H1 (cell line): ENCODE data around the gene NTN4. TPM values are rescaled to one million over a fixed set of nuclear protein-coding genes. Genes with fewer than 3 reads are reported as not detected.

Experiments used
- CTCF ChIA-PET: fragments of 300-600 bp; sonication (Branson Sonifier 250); formaldehyde crosslinking; loops from one replicate; lab custom pipeline; 2021; ENCODE audit not compliant: partially characterized antibody; lab: Charles Lee
- POLR2A ChIA-PET: fragments of 300-600 bp; sonication (Branson Sonifier 250); formaldehyde crosslinking; loops from one replicate; lab custom pipeline; 2021; ENCODE audit warnings: inconsistent platforms; ENCODE audit not compliant: partially characterized antibody; lab: Charles Lee
- DNase-seq, 2 experiments: peaks; one replicate each; pipeline versions ENCODE4 v3.0.0 to v3.0.0-alpha.2; 2010 to 2022; ENCODE audit warnings: low spot score in 2 of 2, low read depth in 1 of 2, mixed read lengths in 1 of 2
- FAIRE-seq: peaks from 2 replicates; lab custom pipeline; 2011; peaks lifted over from hg19 to GRCh38; lab: Jason Lieb, UNC
- H2AFZ ChIP-seq: 2 replicates; pipeline ENCODE4 v1.8.1; 2012; ENCODE audit warnings: low read length, inconsistent platforms
- H2AK5ac ChIP-seq: 2 replicates; pipeline ENCODE4 v1.6.1; 2013; ENCODE audit warnings: low read depth, low read length
- H2BK120ac ChIP-seq: replicated peaks from 2 replicates; pipeline ENCODE3; 2013; ENCODE audit warnings: low read depth, low read length, inconsistent platforms
- H2BK12ac ChIP-seq: 2 replicates; pipeline ENCODE4 v1.6.1; 2013; ENCODE audit warnings: low read depth, low read length
- H2BK15ac ChIP-seq: 2 replicates; pipeline ENCODE4 v1.6.1; 2013; ENCODE audit warnings: low read length
- H2BK20ac ChIP-seq: 2 replicates; pipeline ENCODE4 v1.6.1; 2013; ENCODE audit warnings: low read length
- H2BK5ac ChIP-seq: 2 replicates; pipeline ENCODE4 v1.6.1; 2013; ENCODE audit warnings: low read depth, low read length
- H3K14ac ChIP-seq: 2 replicates; pipeline ENCODE4 v1.6.1; 2013; ENCODE audit warnings: inconsistent platforms; ENCODE audit not compliant: insufficient read length
- H3K18ac ChIP-seq: 2 replicates; pipeline ENCODE4 v1.6.1; 2013; ENCODE audit warnings: low read length; ENCODE audit errors: extremely low read depth
- H3K23ac ChIP-seq: 2 replicates; pipeline ENCODE4 v1.6.1; 2013; ENCODE audit warnings: inconsistent platforms; ENCODE audit not compliant: insufficient read length
- H3K23me2 ChIP-seq: 2 replicates; pipeline ENCODE4 v1.6.1; 2013; ENCODE audit warnings: low read depth, low read length
- H3K27ac ChIP-seq: 2 replicates; pipeline ENCODE4 v1.6.1; 2011; ENCODE audit warnings: low read depth, low read length, inconsistent platforms
- H3K27me3 ChIP-seq, 4 experiments: replicated peaks in 1 of 4; 1 replicate in 1 of 4; 2 replicates in 3 of 4; pipeline versions ENCODE4 v1.6.1 to v1.8.1; 2011 to 2013; ENCODE audit warnings: low read length in 3 of 4, mild to moderate bottlenecking in 3 of 4, inconsistent platforms in 2 of 4, mixed read lengths in 2 of 4, moderate library complexity in 1 of 4; ENCODE audit not compliant: control insufficient read depth in 3 of 4, insufficient read depth in 3 of 4; ENCODE audit errors: extremely low read depth in 1 of 4
- H3K36me3 ChIP-seq, 4 experiments: 2 replicates each; pipeline versions ENCODE4 v1.6.1 to v1.8.1; 2011 to 2013; ENCODE audit warnings: mild to moderate bottlenecking in 4 of 4, low read length in 3 of 4, moderate library complexity in 2 of 4, control low read depth in 1 of 4, inconsistent platforms in 1 of 4; ENCODE audit not compliant: insufficient read depth in 4 of 4, control insufficient read depth in 2 of 4
- H3K4ac ChIP-seq: replicated peaks from 2 replicates; pipeline ENCODE3; 2013; ENCODE audit warnings: low read length, low read depth, mixed read lengths, inconsistent platforms; ENCODE audit not compliant: insufficient read length
- H3K4me1 ChIP-seq, 4 experiments: replicated peaks in 1 of 4; 1 replicate in 1 of 4; 2 replicates in 3 of 4; pipeline versions ENCODE4 v1.6.1 to v1.8.1; 2011 to 2013; ENCODE audit warnings: low read length in 3 of 4, inconsistent platforms in 2 of 4, mixed read lengths in 1 of 4; ENCODE audit not compliant: insufficient read depth in 4 of 4, control insufficient read depth in 3 of 4
- H3K4me2 ChIP-seq, 2 experiments: 2 replicates each; pipeline versions ENCODE4 v1.6.1 to v1.8.1; 2011 to 2013; ENCODE audit warnings: low read depth in 2 of 2, low read length in 2 of 2, control low read depth in 1 of 2, inconsistent platforms in 1 of 2, mild to moderate bottlenecking in 1 of 2; ENCODE audit not compliant: insufficient read depth in 1 of 2
- H3K4me3 ChIP-seq, 4 experiments: fragments of 200-600, 300-600 bp in 1 of 4; sonication (generic), shearing (Covaris generic), sonication (Bioruptor Twin) in 1 of 4; 2 replicates each; pipeline versions ENCODE4 v1.5.1 to v1.8.1; 2011 to 2016; ENCODE audit warnings: low read length in 4 of 4, low read depth in 3 of 4, control low read depth in 2 of 4, inconsistent platforms in 2 of 4, mild to moderate bottlenecking in 2 of 4, mixed read lengths in 1 of 4, moderate library complexity in 1 of 4; ENCODE audit not compliant: insufficient read depth in 2 of 4; ENCODE audit errors: extremely low read depth in 1 of 4
- H3K56ac ChIP-seq: replicated peaks from 2 replicates; pipeline ENCODE3; 2013; ENCODE audit warnings: low read depth, mild to moderate bottlenecking, mixed read lengths, low read length, inconsistent platforms; ENCODE audit not compliant: insufficient read length
- H3K79me1 ChIP-seq: 2 replicates; pipeline ENCODE4 v1.6.1; 2013; ENCODE audit warnings: low read depth, low read length, control low read depth
- H3K79me2 ChIP-seq, 2 experiments: 2 replicates each; pipeline versions ENCODE4 v1.6.1 to v1.8.1; 2012 to 2013; ENCODE audit warnings: low read length in 2 of 2, mild to moderate bottlenecking in 2 of 2, inconsistent platforms in 1 of 2; ENCODE audit not compliant: insufficient read depth in 2 of 2, control insufficient read depth in 1 of 2
- H3K9ac ChIP-seq, 4 experiments: replicated peaks in 1 of 4; 1 replicate in 1 of 4; 2 replicates in 3 of 4; pipeline versions ENCODE4 v1.6.1 to v1.8.1; 2011 to 2013; ENCODE audit warnings: low read depth in 3 of 4, low read length in 3 of 4, control low read depth in 2 of 4, mild to moderate bottlenecking in 2 of 4, moderate library complexity in 2 of 4, inconsistent platforms in 1 of 4; ENCODE audit errors: extremely low read depth in 1 of 4
- H3K9me3 ChIP-seq, 2 experiments: 2 replicates each; pipeline versions ENCODE4 v1.6.1 to v1.8.1; 2012 to 2013; ENCODE audit warnings: mild to moderate bottlenecking in 2 of 2, moderate library complexity in 2 of 2, control low read depth in 1 of 2, inconsistent platforms in 1 of 2, low read depth in 1 of 2, low read length in 1 of 2, mixed read lengths in 1 of 2; ENCODE audit not compliant: insufficient read depth in 2 of 2
- H4K20me1 ChIP-seq, 2 experiments: replicated peaks in 1 of 2; 2 replicates each; pipeline versions ENCODE3 to v1.8.1; 2011 to 2013; ENCODE audit warnings: inconsistent platforms in 2 of 2, low read length in 2 of 2, mild to moderate bottlenecking in 1 of 2; ENCODE audit not compliant: insufficient read depth in 2 of 2, control insufficient read depth in 1 of 2
- H4K5ac ChIP-seq: 2 replicates; pipeline ENCODE4 v1.6.1; 2013; ENCODE audit warnings: low read length, low read depth, mixed read lengths, inconsistent platforms; ENCODE audit not compliant: insufficient read length
- H4K8ac ChIP-seq: 2 replicates; pipeline ENCODE4 v1.8.0; 2013; ENCODE audit warnings: mild to moderate bottlenecking, moderate library complexity, low read length, inconsistent platforms; ENCODE audit not compliant: insufficient read depth; ENCODE audit errors: extremely low read depth
- H4K91ac ChIP-seq: replicated peaks from 2 replicates; pipeline ENCODE3; 2013; ENCODE audit warnings: low read length, mixed read lengths, inconsistent platforms; ENCODE audit not compliant: insufficient read length
- BRCA1 ChIP-seq: IDR thresholded peaks from 2 replicates; pipeline ENCODE4 v1.6.1; 2012; ENCODE audit warnings: low read depth, low read length, improper control_type of control experiment
- CTCF ChIP-seq, 3 experiments: IDR thresholded peaks; 1 replicate in 2 of 3; 2 replicates in 1 of 3; pipeline versions ENCODE4 v1.5.1 to v1.6.1; 2011; ENCODE audit warnings: low read length in 3 of 3, mild to moderate bottlenecking in 3 of 3, inconsistent platforms in 2 of 3, low read depth in 1 of 3, moderate library complexity in 1 of 3; ENCODE audit not compliant: insufficient read depth in 1 of 3; ENCODE audit errors: control extremely low read depth in 1 of 3
- GTF2F1 ChIP-seq: IDR thresholded peaks from 2 replicates; pipeline ENCODE4 v1.6.1; 2012; ENCODE audit warnings: low read depth, low read length, improper control_type of control experiment, borderline replicate concordance
- POU5F1 ChIP-seq: IDR thresholded peaks from 2 replicates; pipeline ENCODE4 v1.6.1; 2011; ENCODE audit warnings: low read depth, mild to moderate bottlenecking, low read length, moderate library complexity
- RFX5 ChIP-seq: IDR thresholded peaks from 2 replicates; pipeline ENCODE4 v1.6.1; 2011; ENCODE audit warnings: low read depth, low read length, improper control_type of control experiment, borderline replicate concordance
- RNF2 ChIP-seq: fragments of 200-900, 300-1000 bp; sonication (generic); IDR thresholded peaks from 2 replicates; pipeline ENCODE4 v1.7.1; 2016; ENCODE audit warnings: borderline replicate concordance, low read depth, mild to moderate bottlenecking, antibody characterized with exemption, low read length; ENCODE audit not compliant: poor library complexity, severe bottlenecking; ENCODE audit errors: missing control alignments
- SP4 ChIP-seq: IDR thresholded peaks from 2 replicates; pipeline ENCODE4 v1.6.1; 2012; ENCODE audit warnings: low read length, inconsistent platforms
- SRF ChIP-seq: IDR thresholded peaks from 2 replicates; pipeline ENCODE4 v1.6.1; 2011; ENCODE audit warnings: mild to moderate bottlenecking, low read depth, low read length, moderate library complexity
- TAF1 ChIP-seq: IDR thresholded peaks from 2 replicates; pipeline ENCODE4 v1.6.1; 2011; ENCODE audit warnings: mild to moderate bottlenecking, low read depth, low read length
- TAF7 ChIP-seq: optimal IDR thresholded peaks from 2 replicates; pipeline ENCODE3; 2011; ENCODE audit warnings: low read depth, mild to moderate bottlenecking, inconsistent platforms, low read length, moderate library complexity, borderline replicate concordance
- ZNF274 ChIP-seq: IDR thresholded peaks from 2 replicates; pipeline ENCODE4 v1.7.0; 2012; ENCODE audit warnings: low read length, borderline replicate concordance; ENCODE audit errors: extremely low read depth
- WGBS, 2 experiments: shearing (Covaris generic) in 1 of 2; methylation state at CpG; one replicate each; pipeline versions ENCODE4 v1.1.6 to v1.1.7; 2013 to 2015; ENCODE audit warnings: low lambda C conversion rate in 2 of 2, mixed read lengths in 2 of 2, inconsistent platforms in 1 of 2, low coverage in 1 of 2, missing lambda C conversion rate in 1 of 2; ENCODE audit not compliant: insufficient replicate concordance in 2 of 2, insufficient coverage in 1 of 2, insufficient read length in 1 of 2; ENCODE audit errors: extremely low coverage in 1 of 2, missing lambda C conversion rate in 1 of 2; 5-methylcytosine and 5-hydroxymethylcytosine counted together
- polyA plus RNA-seq, 7 experiments: library from polyadenylated mRNA; depleted of rRNA in 3 of 7; stranded (reverse) in 5 of 7; unstranded in 2 of 7; fragments of >200 nt in 5 of 7; fragments of 200-250 nt in 2 of 7; gene quantifications; 1 replicate in 5 of 7; 2 replicates in 1 of 7; 4 replicates in 1 of 7; pipeline versions ENCODE4 v1.2.1 to v1.2.3, GENCODE V29; 2011 to 2013; ENCODE audit warnings: missing spikeins in 2 of 7, mixed read lengths in 2 of 7
- total RNA-seq: library from RNA; stranded (reverse); fragmentation: NEBNext Ultra II Directional; extraction: Animal tissue kit (Norgen Biotek cat#: 25700); gene quantifications from 2 replicates; pipeline ENCODE4 v1.2.1, GENCODE V29; 2021

The NTN4 gene
- total and polyA plus RNA-seq, 2 of the 8 experiments (the other 6 are each of a cell fraction or from before 2014, with no cell fraction given) = 0.74 to 1.3 TPM

- Histone ChIP-seq H3K23ac (no peak overlapping the region), H2BK5ac (no peak overlapping the region), H3K56ac (no peak overlapping the region), H3K27me3 (no peaks in the 10 kb centered on the region), H3K79me2 (no peaks in the 10 kb centered on the region), H3K4me3 (no peak overlapping the region), H3K4ac (no peak overlapping the region), H3K79me1 (no peaks in the 10 kb centered on the region), H4K91ac (no peak overlapping the region), H3K18ac (no peak overlapping the region), H4K20me1 (no peaks in the 10 kb centered on the region), H3K23me2 (no peaks in the 10 kb centered on the region), H2BK15ac (no peak overlapping the region), H3K27ac (no peak overlapping the region), H4K8ac (no peak overlapping the region), H3K9ac (no peak overlapping the region), H3K4me2 (no peak overlapping the region), H4K5ac (no peak overlapping the region), H3K4me1 (no peaks in the 10 kb centered on the region), H2AK5ac (no peak overlapping the region), H2BK120ac (no peak overlapping the region), H2BK20ac (no peak overlapping the region), H2AFZ (no peak overlapping the region), H3K14ac (no peak overlapping the region), H3K36me3 (no peaks in the 10 kb centered on the region), H2BK12ac (no peak overlapping the region), H3K9me3 (no peaks in the 10 kb centered on the region)
- ChIA-PET POLR2A (no interaction called here), CTCF (interaction anchor here (2.8 kb wide), 1 partner anchor 28 kb away, joined by 6 read pairs; no protein-coding TSS in a partner anchor)
- DNase-seq (no peak), FAIRE-seq (peak; percentile 85)
- 33% methylated on average over 1 of the region's 1 CpG; no CpG with 5 or more reads in 1 of the 2 experiments for WGBS, 2 experiments
- TF ChIP-seq SRF (no peak), SP4 (no peak), BRCA1 (no peak), RNF2 (no peak), TAF7 (no peak), ZNF274 (no peak), TAF1 (no peak), GTF2F1 (no peak), POU5F1 (no peak), RFX5 (no peak), CTCF (IDR thresholded peaks at IDR 0.05; ENCODE audit: control extremely low read depth in 1 of 3, insufficient read depth in 1 of 3, low read depth in 1 of 3, low read length in 3 of 3) (peak in 2 of 3 experiments; percentile 58 to 65; a peak in 3 of 4 replicates)
These were observed 29.6 kb upstream of the NTN4 start for GRCh38 chr12:95820096-95820703.
